H1 (cell line): Measurements from ENCODE around the gene XPOT. TPM values are rescaled to one million over a fixed set of nuclear protein-coding genes. Genes with fewer than 3 reads are reported as not detected.

Experiments
- CTCF ChIA-PET: fragments of 300-600 bp; sonication (Branson Sonifier 250); formaldehyde crosslinking; loops from one replicate; lab custom pipeline; 2021; ENCODE audit not compliant: partially characterized antibody; lab: Charles Lee
- POLR2A ChIA-PET: fragments of 300-600 bp; sonication (Branson Sonifier 250); formaldehyde crosslinking; loops from one replicate; lab custom pipeline; 2021; ENCODE audit warnings: inconsistent platforms; ENCODE audit not compliant: partially characterized antibody; lab: Charles Lee
- DNase-seq, 2 experiments: peaks; one replicate each; pipeline versions ENCODE4 v3.0.0 to v3.0.0-alpha.2; 2010 to 2022; ENCODE audit warnings: low spot score in 2 of 2, low read depth in 1 of 2, mixed read lengths in 1 of 2
- FAIRE-seq: peaks from 2 replicates; lab custom pipeline; 2011; peaks lifted over from hg19 to GRCh38; lab: Jason Lieb, UNC
- H2AFZ ChIP-seq: 2 replicates; pipeline ENCODE4 v1.8.1; 2012; ENCODE audit warnings: low read length, inconsistent platforms
- H2AK5ac ChIP-seq: 2 replicates; pipeline ENCODE4 v1.6.1; 2013; ENCODE audit warnings: low read depth, low read length
- H2BK120ac ChIP-seq: replicated peaks from 2 replicates; pipeline ENCODE3; 2013; ENCODE audit warnings: low read depth, low read length, inconsistent platforms
- H2BK12ac ChIP-seq: 2 replicates; pipeline ENCODE4 v1.6.1; 2013; ENCODE audit warnings: low read depth, low read length
- H2BK15ac ChIP-seq: 2 replicates; pipeline ENCODE4 v1.6.1; 2013; ENCODE audit warnings: low read length
- H2BK20ac ChIP-seq: 2 replicates; pipeline ENCODE4 v1.6.1; 2013; ENCODE audit warnings: low read length
- H2BK5ac ChIP-seq: 2 replicates; pipeline ENCODE4 v1.6.1; 2013; ENCODE audit warnings: low read depth, low read length
- H3K14ac ChIP-seq: 2 replicates; pipeline ENCODE4 v1.6.1; 2013; ENCODE audit warnings: inconsistent platforms; ENCODE audit not compliant: insufficient read length
- H3K18ac ChIP-seq: 2 replicates; pipeline ENCODE4 v1.6.1; 2013; ENCODE audit warnings: low read length; ENCODE audit errors: extremely low read depth
- H3K23ac ChIP-seq: 2 replicates; pipeline ENCODE4 v1.6.1; 2013; ENCODE audit warnings: inconsistent platforms; ENCODE audit not compliant: insufficient read length
- H3K23me2 ChIP-seq: 2 replicates; pipeline ENCODE4 v1.6.1; 2013; ENCODE audit warnings: low read depth, low read length
- H3K27ac ChIP-seq: 2 replicates; pipeline ENCODE4 v1.6.1; 2011; ENCODE audit warnings: low read depth, low read length, inconsistent platforms
- H3K27me3 ChIP-seq, 4 experiments: replicated peaks in 1 of 4; 1 replicate in 1 of 4; 2 replicates in 3 of 4; pipeline versions ENCODE4 v1.6.1 to v1.8.1; 2011 to 2013; ENCODE audit warnings: low read length in 3 of 4, mild to moderate bottlenecking in 3 of 4, inconsistent platforms in 2 of 4, mixed read lengths in 2 of 4, moderate library complexity in 1 of 4; ENCODE audit not compliant: control insufficient read depth in 3 of 4, insufficient read depth in 3 of 4; ENCODE audit errors: extremely low read depth in 1 of 4
- H3K36me3 ChIP-seq, 4 experiments: 2 replicates each; pipeline versions ENCODE4 v1.6.1 to v1.8.1; 2011 to 2013; ENCODE audit warnings: mild to moderate bottlenecking in 4 of 4, low read length in 3 of 4, moderate library complexity in 2 of 4, control low read depth in 1 of 4, inconsistent platforms in 1 of 4; ENCODE audit not compliant: insufficient read depth in 4 of 4, control insufficient read depth in 2 of 4
- H3K4ac ChIP-seq: replicated peaks from 2 replicates; pipeline ENCODE3; 2013; ENCODE audit warnings: low read length, low read depth, mixed read lengths, inconsistent platforms; ENCODE audit not compliant: insufficient read length
- H3K4me1 ChIP-seq, 4 experiments: replicated peaks in 1 of 4; 1 replicate in 1 of 4; 2 replicates in 3 of 4; pipeline versions ENCODE4 v1.6.1 to v1.8.1; 2011 to 2013; ENCODE audit warnings: low read length in 3 of 4, inconsistent platforms in 2 of 4, mixed read lengths in 1 of 4; ENCODE audit not compliant: insufficient read depth in 4 of 4, control insufficient read depth in 3 of 4
- H3K4me2 ChIP-seq, 2 experiments: 2 replicates each; pipeline versions ENCODE4 v1.6.1 to v1.8.1; 2011 to 2013; ENCODE audit warnings: low read depth in 2 of 2, low read length in 2 of 2, control low read depth in 1 of 2, inconsistent platforms in 1 of 2, mild to moderate bottlenecking in 1 of 2; ENCODE audit not compliant: insufficient read depth in 1 of 2
- H3K4me3 ChIP-seq, 4 experiments: fragments of 200-600, 300-600 bp in 1 of 4; sonication (generic), shearing (Covaris generic), sonication (Bioruptor Twin) in 1 of 4; 2 replicates each; pipeline versions ENCODE4 v1.5.1 to v1.8.1; 2011 to 2016; ENCODE audit warnings: low read length in 4 of 4, low read depth in 3 of 4, control low read depth in 2 of 4, inconsistent platforms in 2 of 4, mild to moderate bottlenecking in 2 of 4, mixed read lengths in 1 of 4, moderate library complexity in 1 of 4; ENCODE audit not compliant: insufficient read depth in 2 of 4; ENCODE audit errors: extremely low read depth in 1 of 4
- H3K56ac ChIP-seq: replicated peaks from 2 replicates; pipeline ENCODE3; 2013; ENCODE audit warnings: low read depth, mild to moderate bottlenecking, mixed read lengths, low read length, inconsistent platforms; ENCODE audit not compliant: insufficient read length
- H3K79me1 ChIP-seq: 2 replicates; pipeline ENCODE4 v1.6.1; 2013; ENCODE audit warnings: low read depth, low read length, control low read depth
- H3K79me2 ChIP-seq, 2 experiments: 2 replicates each; pipeline versions ENCODE4 v1.6.1 to v1.8.1; 2012 to 2013; ENCODE audit warnings: low read length in 2 of 2, mild to moderate bottlenecking in 2 of 2, inconsistent platforms in 1 of 2; ENCODE audit not compliant: insufficient read depth in 2 of 2, control insufficient read depth in 1 of 2
- H3K9ac ChIP-seq, 4 experiments: replicated peaks in 1 of 4; 1 replicate in 1 of 4; 2 replicates in 3 of 4; pipeline versions ENCODE4 v1.6.1 to v1.8.1; 2011 to 2013; ENCODE audit warnings: low read depth in 3 of 4, low read length in 3 of 4, control low read depth in 2 of 4, mild to moderate bottlenecking in 2 of 4, moderate library complexity in 2 of 4, inconsistent platforms in 1 of 4; ENCODE audit errors: extremely low read depth in 1 of 4
- H3K9me3 ChIP-seq, 2 experiments: 2 replicates each; pipeline versions ENCODE4 v1.6.1 to v1.8.1; 2012 to 2013; ENCODE audit warnings: mild to moderate bottlenecking in 2 of 2, moderate library complexity in 2 of 2, control low read depth in 1 of 2, inconsistent platforms in 1 of 2, low read depth in 1 of 2, low read length in 1 of 2, mixed read lengths in 1 of 2; ENCODE audit not compliant: insufficient read depth in 2 of 2
- H4K20me1 ChIP-seq, 2 experiments: replicated peaks in 1 of 2; 2 replicates each; pipeline versions ENCODE3 to v1.8.1; 2011 to 2013; ENCODE audit warnings: inconsistent platforms in 2 of 2, low read length in 2 of 2, mild to moderate bottlenecking in 1 of 2; ENCODE audit not compliant: insufficient read depth in 2 of 2, control insufficient read depth in 1 of 2
- H4K5ac ChIP-seq: 2 replicates; pipeline ENCODE4 v1.6.1; 2013; ENCODE audit warnings: low read length, low read depth, mixed read lengths, inconsistent platforms; ENCODE audit not compliant: insufficient read length
- H4K8ac ChIP-seq: 2 replicates; pipeline ENCODE4 v1.8.0; 2013; ENCODE audit warnings: mild to moderate bottlenecking, moderate library complexity, low read length, inconsistent platforms; ENCODE audit not compliant: insufficient read depth; ENCODE audit errors: extremely low read depth
- H4K91ac ChIP-seq: replicated peaks from 2 replicates; pipeline ENCODE3; 2013; ENCODE audit warnings: low read length, mixed read lengths, inconsistent platforms; ENCODE audit not compliant: insufficient read length
- CHD1 ChIP-seq: IDR thresholded peaks from 2 replicates; pipeline ENCODE4 v1.6.1; 2012; ENCODE audit warnings: low read depth, low read length, improper control_type of control experiment
- E2F6 ChIP-seq: IDR thresholded peaks from 2 replicates; pipeline ENCODE4 v1.6.1; 2012; ENCODE audit warnings: inconsistent platforms
- GABPA ChIP-seq: IDR thresholded peaks from 2 replicates; pipeline ENCODE4 v1.6.1; 2011; ENCODE audit warnings: mild to moderate bottlenecking, low read length, moderate library complexity, borderline replicate concordance; ENCODE audit not compliant: insufficient read depth
- MAX ChIP-seq: IDR thresholded peaks from 2 replicates; pipeline ENCODE4 v1.6.1; 2012; ENCODE audit warnings: inconsistent platforms
- RBBP5 ChIP-seq: IDR thresholded peaks from 2 replicates; pipeline ENCODE4 v1.7.1; 2012; ENCODE audit warnings: low read depth, mild to moderate bottlenecking, inconsistent platforms, low read length, moderate library complexity, borderline replicate concordance
- WGBS, 2 experiments: shearing (Covaris generic) in 1 of 2; methylation state at CpG; one replicate each; pipeline versions ENCODE4 v1.1.6 to v1.1.7; 2013 to 2015; ENCODE audit warnings: low lambda C conversion rate in 2 of 2, mixed read lengths in 2 of 2, inconsistent platforms in 1 of 2, low coverage in 1 of 2, missing lambda C conversion rate in 1 of 2; ENCODE audit not compliant: insufficient replicate concordance in 2 of 2, insufficient coverage in 1 of 2, insufficient read length in 1 of 2; ENCODE audit errors: extremely low coverage in 1 of 2, missing lambda C conversion rate in 1 of 2; 5-methylcytosine and 5-hydroxymethylcytosine counted together
- polyA plus RNA-seq, 7 experiments: library from polyadenylated mRNA; depleted of rRNA in 3 of 7; stranded (reverse) in 5 of 7; unstranded in 2 of 7; fragments of >200 nt in 5 of 7; fragments of 200-250 nt in 2 of 7; gene quantifications; 1 replicate in 5 of 7; 2 replicates in 1 of 7; 4 replicates in 1 of 7; pipeline versions ENCODE4 v1.2.1 to v1.2.3, GENCODE V29; 2011 to 2013; ENCODE audit warnings: missing spikeins in 2 of 7, mixed read lengths in 2 of 7
- total RNA-seq: library from RNA; stranded (reverse); fragmentation: NEBNext Ultra II Directional; extraction: Animal tissue kit (Norgen Biotek cat#: 25700); gene quantifications from 2 replicates; pipeline ENCODE4 v1.2.1, GENCODE V29; 2021

XPOT gene
- total and polyA plus RNA-seq, 2 of the 8 experiments (the other 6 are each of a cell fraction or from before 2014, with no cell fraction given): 38.8 to 176 TPM

DNA sequence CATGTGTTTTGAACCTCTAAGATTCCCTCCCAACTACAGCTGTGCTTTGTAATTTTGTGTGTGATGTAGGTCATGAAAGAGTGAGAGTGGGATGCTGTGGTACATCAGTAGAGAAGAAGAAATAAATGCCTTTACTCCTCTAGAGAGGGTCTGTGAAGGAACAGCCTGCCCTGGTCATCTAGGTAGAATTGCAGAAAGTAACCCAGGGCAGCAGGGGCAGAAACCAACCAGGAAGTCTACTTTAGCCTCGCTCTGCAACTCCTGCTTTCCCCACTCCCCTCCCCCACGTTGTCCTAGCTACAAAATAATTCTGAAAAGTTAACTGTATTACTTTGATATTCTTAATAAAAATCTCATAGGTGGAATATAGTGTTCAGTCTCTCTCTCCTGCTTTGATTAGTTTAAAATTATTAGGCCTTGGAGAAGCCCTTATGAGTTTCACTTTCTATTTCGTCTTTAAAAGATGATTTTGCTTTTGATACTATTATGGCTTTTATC lies 55.3 kb downstream of the XPOT start:
- Histone ChIP-seq H3K23me2 (no peaks in the 10 kb centered on the region), H3K9me3 (no peaks in the 10 kb centered on the region), H2BK20ac (no peak overlapping the region), H2BK5ac (no peak overlapping the region), H3K9ac (no peak overlapping the region), H3K23ac (no peak overlapping the region), H3K18ac (no peak overlapping the region), H3K79me1 (peaks cover 2% of the 10 kb centered on the region; the same call in 1 of the 2 replicates), H3K4me2 (no peak overlapping the region), H3K56ac (no peak overlapping the region), H3K27ac (no peak overlapping the region), H2AK5ac (no peak overlapping the region), H4K91ac (no peak overlapping the region), H4K20me1 (peaks cover 0 to 7% of the 10 kb centered on the region in 2 experiments), H3K79me2 (peaks cover 0 to 51% of the 10 kb centered on the region in 2 experiments; a peak in 2 of 4 replicates), H2BK15ac (no peak overlapping the region), H2BK120ac (no peak overlapping the region), H3K4me1 (0 out of 7 replicates have a peak, but pooled peaks cover 0 to 6% (median 0%) of the 10 kb centered on the region in 4 experiments), H3K4ac (no peak overlapping the region), H3K27me3 (no peaks in the 10 kb centered on the region), H2AFZ (no peak overlapping the region), H2BK12ac (no peak overlapping the region), H4K8ac (no peak overlapping the region), H4K5ac (no peak overlapping the region), H3K36me3 (peaks cover 2 to 43% (median 14%) of the 10 kb centered on the region in 4 experiments; a peak in 7 of 8 replicates), H3K14ac (no peak overlapping the region), H3K4me3 (no peak overlapping the region)
- TF ChIP-seq RBBP5 (no peak), CHD1 (no peak), GABPA (no peak), E2F6 (no peak), MAX (no peak)
- WGBS, 2 experiments: 80% methylated on average over 3 of the region's 3 CpGs; no CpG with 5 or more reads in 1 of the 2 experiments
- ChIA-PET CTCF (interaction anchor here (1.1 kb wide), 1 partner anchor 11 kb away, joined by 4 read pairs; no protein-coding TSS in a partner anchor), POLR2A (interaction anchor here (1.3 to 2.3 kb wide), 3 partner anchors 9 to 55 kb away, joined by 3 to 13 read pairs (median 4); partner anchors contain the start of gene XPOT)
- FAIRE-seq (no peak), DNase-seq (no peak)
